HUES6 (cell line): ENCODE results near the gene BCL7B.
"Not testable (repeated sequence)": the region's sequence is repeated elsewhere in the genome, so short reads cannot be mapped to it uniquely, and the experiment has no call there.

Experiments used
- H3K27ac ChIP-seq: 2 replicates; pipeline ENCODE4 v1.7.0; 2013; ENCODE audit warnings: low read depth, mild to moderate bottlenecking, low read length, inconsistent platforms
- H3K27me3 ChIP-seq: 2 replicates; pipeline ENCODE4 v1.6.1; 2013; ENCODE audit warnings: low read length; ENCODE audit not compliant: control insufficient read depth, insufficient read depth
- H3K36me3 ChIP-seq: 2 replicates; pipeline ENCODE4 v1.6.1; 2013; ENCODE audit warnings: low read length; ENCODE audit not compliant: control insufficient read depth, insufficient read depth
- H3K4me1 ChIP-seq: 2 replicates; pipeline ENCODE4 v1.6.1; 2013; ENCODE audit warnings: low read length; ENCODE audit not compliant: control insufficient read depth, insufficient read depth
- H3K4me3 ChIP-seq: 2 replicates; pipeline ENCODE4 v1.5.1; 2013; ENCODE audit warnings: low read depth, low read length
- H3K9ac ChIP-seq: one replicate; pipeline ENCODE4 v1.6.1; 2013; ENCODE audit warnings: mild to moderate bottlenecking, low read length
- H3K9me3 ChIP-seq: 2 replicates; pipeline ENCODE4 v1.6.1; 2013; ENCODE audit warnings: low read depth, low read length; ENCODE audit not compliant: control insufficient read depth, insufficient read depth

Gene BCL7B

DNA sequence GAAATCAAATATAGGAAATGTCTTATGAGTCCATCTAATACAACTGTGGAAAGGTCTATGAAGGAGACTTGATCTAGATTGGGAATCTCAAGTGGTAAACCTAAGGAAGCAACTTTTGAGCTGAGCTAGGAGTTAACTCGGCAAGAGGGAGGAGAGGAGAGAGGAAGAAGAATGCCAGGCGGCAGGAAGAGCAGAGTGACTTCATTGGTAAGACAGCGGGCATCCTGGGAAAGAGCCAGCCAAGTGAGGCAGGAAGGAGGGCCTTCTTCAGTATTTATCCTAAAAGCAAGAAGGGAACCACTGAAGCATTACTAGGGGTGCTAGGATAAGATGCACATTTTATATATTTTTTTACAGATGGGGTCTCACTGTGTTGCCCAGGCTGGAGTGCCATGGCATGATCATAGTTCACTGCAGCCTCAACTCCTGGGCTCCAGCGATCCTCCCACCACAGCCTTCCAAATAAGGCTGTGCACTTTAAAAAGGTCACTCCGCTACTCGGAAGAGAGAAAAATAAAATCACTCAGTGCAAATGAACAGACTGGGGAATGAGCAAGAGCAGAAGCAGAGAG is 2.0 kb downstream of the BCL7B start:
- no peak overlapping the region for H3K27ac ChIP-seq
- H3K9me3 ChIP-seq = no peaks in the 10 kb centered on the region
- H3K36me3 ChIP-seq = peaks cover 15% of the 10 kb centered on the region

DNA sequence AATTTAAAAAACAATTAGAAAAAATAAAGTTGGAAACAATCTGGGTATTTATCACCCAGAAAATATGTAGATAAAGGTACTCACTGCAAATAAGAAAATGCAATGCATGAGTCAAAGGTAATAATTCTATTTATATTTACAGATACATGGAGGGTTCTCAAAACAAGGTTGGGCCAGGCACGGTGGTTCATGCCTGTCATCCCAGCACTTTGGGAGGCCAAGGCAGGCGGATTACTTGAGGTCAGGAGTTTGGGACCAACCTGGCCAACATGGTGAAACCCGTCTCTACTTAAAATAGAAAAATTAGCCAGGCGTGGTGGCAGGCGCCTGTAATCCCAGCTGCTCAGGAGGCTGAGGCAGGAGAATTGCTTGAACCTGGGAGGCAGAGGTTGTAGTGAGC is 7.4 kb downstream of the BCL7B start:
- not testable (repeated sequence) for H3K4me3 ChIP-seq, H3K27ac ChIP-seq, H3K4me1 ChIP-seq, H3K9ac ChIP-seq, H3K9me3 ChIP-seq, H3K27me3 ChIP-seq
- peaks cover 27% of the 10 kb centered on the region for H3K36me3 ChIP-seq

More for the DNA sequence above, 2.0 kb downstream of the BCL7B start:
- Histone ChIP-seq H3K9ac (no peak overlapping the region), H3K4me3 (no peak overlapping the region), H3K4me1 (no peaks in the 10 kb centered on the region), H3K27me3 (peaks cover 9% of the 10 kb centered on the region)

DNA sequence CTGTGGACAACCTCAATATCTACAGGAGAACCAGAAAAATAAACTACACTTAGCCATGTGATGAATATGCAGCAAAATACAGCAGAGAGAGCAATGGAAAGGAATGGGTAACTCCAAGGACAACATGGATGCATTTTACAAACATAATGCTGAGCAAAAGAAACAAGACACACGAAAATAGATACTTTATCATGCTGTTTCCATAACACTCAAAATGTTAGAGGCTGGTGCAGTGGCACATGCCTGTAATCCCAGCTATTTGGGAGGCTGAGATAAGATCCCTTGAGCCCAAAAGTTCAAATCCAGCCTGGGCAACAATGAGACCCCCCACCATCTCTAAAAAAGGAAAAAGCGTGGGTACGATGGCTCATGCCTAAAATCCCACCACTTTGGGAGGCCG is 8.3 kb downstream of the BCL7B start:
- H3K27ac ChIP-seq = no peak overlapping the region
- peaks cover 27% of the 10 kb centered on the region for H3K36me3 ChIP-seq
- H3K27me3 ChIP-seq = no peaks in the 10 kb centered on the region

DNA sequence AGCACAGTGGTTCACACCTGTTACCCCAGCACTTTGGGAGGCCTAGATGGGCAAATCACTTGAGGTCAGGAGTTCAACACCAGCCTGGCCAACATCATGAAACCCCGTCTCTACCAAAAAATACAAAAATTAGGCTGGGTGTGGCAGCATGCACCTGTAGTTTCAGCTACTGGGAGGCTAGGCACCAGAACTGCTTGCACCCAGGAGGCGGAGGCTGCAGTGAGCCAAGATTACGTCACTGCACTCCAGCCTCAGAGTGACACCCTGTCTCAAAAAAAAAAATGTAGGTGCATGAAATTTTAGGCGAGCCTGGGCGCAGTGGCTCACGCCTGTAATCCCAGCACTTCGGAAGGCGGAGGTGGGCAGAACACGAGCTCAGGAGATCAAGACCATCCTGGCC is 9.6 kb downstream of the BCL7B start:
- Histone ChIP-seq H3K36me3 (peaks cover 30% of the 10 kb centered on the region), H3K27me3 (no peaks in the 10 kb centered on the region), H3K9ac (no peak overlapping the region), H3K4me3 (no peak overlapping the region), H3K4me1 (no peaks in the 10 kb centered on the region), H3K27ac (no peak overlapping the region), H3K9me3 (no peaks in the 10 kb centered on the region)

More for the DNA sequence above, 8.3 kb downstream of the BCL7B start:
- H3K9ac ChIP-seq = no peak overlapping the region
- H3K9me3 ChIP-seq = no peaks in the 10 kb centered on the region
- no peak overlapping the region for H3K4me3 ChIP-seq
- no peaks in the 10 kb centered on the region for H3K4me1 ChIP-seq

DNA sequence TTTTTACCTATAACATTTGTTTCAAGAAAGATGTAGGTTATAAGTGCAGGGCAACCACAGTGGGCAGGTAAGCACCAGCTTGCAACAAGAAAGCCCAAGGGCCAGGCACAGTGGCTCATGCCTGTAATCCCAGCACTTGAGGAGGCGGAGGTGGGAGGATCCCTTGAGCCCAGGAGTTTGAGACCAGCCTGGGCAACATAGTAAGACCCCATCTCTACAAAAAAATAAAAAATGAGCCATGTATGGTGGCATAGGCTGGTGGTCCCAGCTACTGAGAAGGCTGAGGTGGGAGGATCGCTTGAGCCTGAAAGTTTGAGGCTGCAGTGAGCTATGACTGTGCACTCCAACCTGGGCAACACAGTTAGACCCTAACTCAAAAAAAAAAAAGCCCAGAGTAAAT is 12.8 kb downstream of the BCL7B start:
- Histone ChIP-seq H3K27me3 (no peaks in the 10 kb centered on the region), H3K36me3 (peaks cover 37% of the 10 kb centered on the region), H3K4me1 (no peaks in the 10 kb centered on the region), H3K9me3 (no peaks in the 10 kb centered on the region), H3K4me3 (no peak overlapping the region), H3K27ac (no peak overlapping the region), H3K9ac (no peak overlapping the region)

DNA sequence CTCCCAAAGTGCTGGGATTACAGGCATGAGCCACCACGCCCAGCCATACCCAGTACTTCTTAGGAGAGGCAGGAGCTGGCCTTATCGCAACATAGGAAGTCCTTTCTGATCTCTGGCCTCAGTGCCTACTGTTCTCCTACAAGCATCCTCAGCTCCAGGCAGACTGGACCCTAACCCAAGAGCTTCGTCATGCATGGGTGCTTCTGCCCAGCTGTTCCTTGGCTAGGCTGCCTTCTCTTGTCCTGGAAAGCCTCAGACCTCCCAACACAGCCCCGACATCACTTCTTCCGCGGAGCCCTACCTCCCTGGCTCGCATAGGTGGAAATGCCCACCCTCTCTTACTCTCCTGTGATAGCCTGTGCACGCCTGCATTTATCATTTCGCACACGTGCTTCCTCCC is 15.8 kb downstream of the BCL7B start:
- H3K4me1 ChIP-seq = no peaks in the 10 kb centered on the region
- no peak overlapping the region for H3K4me3 ChIP-seq
- H3K9me3 ChIP-seq = no peaks in the 10 kb centered on the region
- no peak overlapping the region for H3K27ac ChIP-seq
- H3K36me3 ChIP-seq = peaks cover 52% of the 10 kb centered on the region
- no peaks in the 10 kb centered on the region for H3K27me3 ChIP-seq
- no peak overlapping the region for H3K9ac ChIP-seq

DNA sequence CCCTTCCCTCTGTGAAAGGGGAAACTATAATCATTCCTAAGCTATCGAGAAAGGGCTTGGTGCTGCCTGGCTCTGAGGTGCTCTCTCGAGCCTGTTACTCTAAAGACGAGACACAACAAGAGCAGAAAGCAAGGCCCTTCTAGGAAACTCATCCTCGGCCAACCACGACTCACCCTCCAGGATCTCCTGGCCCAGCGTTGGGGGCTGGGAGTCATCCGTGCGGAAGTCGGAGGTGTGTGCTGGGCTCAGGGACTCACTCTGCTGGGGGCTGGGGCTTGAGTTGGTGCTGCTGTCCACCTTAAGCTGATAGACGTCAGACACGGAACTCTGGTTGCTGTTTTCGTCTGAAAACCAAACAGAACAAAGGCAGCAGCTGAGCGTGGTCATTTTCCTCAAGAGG is 17.8 kb downstream of the BCL7B start:
- H3K27me3 ChIP-seq = no peaks in the 10 kb centered on the region
- H3K27ac ChIP-seq = no peak overlapping the region
- H3K36me3 ChIP-seq = peaks cover 63% of the 10 kb centered on the region
- no peak overlapping the region for H3K9ac ChIP-seq
- no peaks in the 10 kb centered on the region for H3K9me3 ChIP-seq
- no peak overlapping the region for H3K4me3 ChIP-seq
- no peaks in the 10 kb centered on the region for H3K4me1 ChIP-seq

DNA sequence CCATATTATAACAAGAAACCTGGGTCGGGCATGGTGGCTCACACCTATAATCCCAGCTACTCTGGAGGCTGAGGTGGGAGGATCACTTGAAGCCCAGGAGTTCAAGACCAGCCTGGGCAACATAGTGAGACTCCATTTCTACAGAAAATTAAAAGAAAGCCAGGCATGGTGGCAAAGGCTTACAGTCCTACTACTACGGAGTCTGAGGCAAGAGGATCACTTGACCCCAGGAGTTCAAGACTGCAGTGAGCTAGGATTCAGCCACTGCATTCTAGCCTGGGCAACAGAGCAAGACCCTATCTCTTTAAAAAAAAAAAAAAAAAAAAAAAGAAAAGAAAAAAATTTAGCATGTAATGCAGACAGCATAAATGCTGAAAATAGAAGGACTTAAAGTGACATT is 19.0 kb downstream of the BCL7B start:
- peaks cover 63% of the 10 kb centered on the region for H3K36me3 ChIP-seq
- not testable (repeated sequence) for H3K4me1 ChIP-seq, H3K4me3 ChIP-seq, H3K9me3 ChIP-seq, H3K27ac ChIP-seq, H3K9ac ChIP-seq, H3K27me3 ChIP-seq

DNA sequence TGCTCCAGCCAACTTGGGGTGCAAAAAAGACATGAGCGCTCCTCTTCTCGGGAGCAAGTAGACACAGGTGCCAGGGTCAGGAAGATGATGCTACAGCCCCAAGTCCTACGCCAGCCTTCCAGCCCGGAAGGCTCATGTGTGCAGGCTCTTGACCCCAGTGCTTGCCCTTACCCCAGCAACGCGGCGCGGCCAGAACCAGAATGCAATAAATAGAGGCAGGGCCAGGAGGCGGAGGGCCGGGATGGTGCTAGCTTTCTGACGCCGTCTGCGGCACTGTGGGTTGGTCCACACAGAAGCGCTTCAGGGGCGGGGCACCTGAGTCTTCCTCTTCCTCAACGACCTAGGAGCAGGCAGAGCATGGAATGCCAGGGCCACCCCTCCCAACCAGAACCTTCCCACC is 20.4 kb downstream of the BCL7B start:
- no peak overlapping the region for H3K27ac ChIP-seq
- no peaks in the 10 kb centered on the region for H3K4me1 ChIP-seq
- no peaks in the 10 kb centered on the region for H3K9me3 ChIP-seq
- no peak overlapping the region for H3K9ac ChIP-seq
- H3K27me3 ChIP-seq = no peaks in the 10 kb centered on the region
- no peak overlapping the region for H3K4me3 ChIP-seq
- peaks cover 50% of the 10 kb centered on the region for H3K36me3 ChIP-seq

DNA sequence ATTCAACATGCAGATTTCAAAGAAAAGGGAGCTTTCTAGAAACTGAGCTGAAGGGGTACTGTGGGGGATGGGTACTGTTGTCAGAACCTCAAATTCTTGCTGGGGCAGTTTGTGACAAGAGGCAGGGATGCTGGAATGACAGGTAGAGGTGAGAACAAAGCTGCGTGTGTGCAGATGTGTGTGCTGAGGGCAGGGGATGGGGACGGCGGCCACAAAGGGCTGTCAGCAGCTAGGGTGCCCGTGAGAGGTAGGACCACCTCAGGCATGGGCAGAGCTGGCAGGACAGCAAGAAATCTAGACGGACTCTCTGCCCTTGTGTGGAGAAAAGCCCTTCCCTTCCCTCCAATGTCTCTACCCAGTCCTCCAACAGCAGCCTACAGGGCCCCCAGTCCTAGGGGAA is 21.0 kb downstream of the BCL7B start:
- no peak overlapping the region for H3K9ac ChIP-seq
- no peaks in the 10 kb centered on the region for H3K4me1 ChIP-seq
- peaks cover 45% of the 10 kb centered on the region for H3K36me3 ChIP-seq
- H3K4me3 ChIP-seq = no peak overlapping the region
- no peak overlapping the region for H3K27ac ChIP-seq
- no peaks in the 10 kb centered on the region for H3K27me3 ChIP-seq
- no peaks in the 10 kb centered on the region for H3K9me3 ChIP-seq

DNA sequence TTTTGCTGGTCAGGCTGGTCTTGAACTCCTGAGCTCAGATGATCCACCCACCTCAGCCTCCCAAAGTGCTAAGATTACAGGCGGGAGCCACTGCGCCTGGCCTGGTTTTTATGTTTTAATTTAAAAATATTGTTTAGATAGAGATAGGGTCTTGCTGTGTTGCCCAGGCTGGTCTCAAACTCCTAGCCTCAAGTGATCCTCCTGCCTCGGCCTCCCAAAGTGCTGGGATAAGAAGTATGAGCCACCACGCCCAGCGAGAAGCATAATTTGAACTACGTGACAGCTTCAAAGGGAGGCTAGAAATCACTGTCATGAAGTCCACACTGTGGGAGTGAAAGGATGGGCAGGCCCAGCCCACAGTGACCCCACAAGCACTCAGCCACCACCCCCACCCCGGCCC is 21.6 kb downstream of the BCL7B start:
- not testable (repeated sequence) for H3K27me3 ChIP-seq, H3K9ac ChIP-seq, H3K4me3 ChIP-seq, H3K9me3 ChIP-seq, H3K4me1 ChIP-seq, H3K27ac ChIP-seq
- H3K36me3 ChIP-seq = peaks cover 45% of the 10 kb centered on the region

DNA sequence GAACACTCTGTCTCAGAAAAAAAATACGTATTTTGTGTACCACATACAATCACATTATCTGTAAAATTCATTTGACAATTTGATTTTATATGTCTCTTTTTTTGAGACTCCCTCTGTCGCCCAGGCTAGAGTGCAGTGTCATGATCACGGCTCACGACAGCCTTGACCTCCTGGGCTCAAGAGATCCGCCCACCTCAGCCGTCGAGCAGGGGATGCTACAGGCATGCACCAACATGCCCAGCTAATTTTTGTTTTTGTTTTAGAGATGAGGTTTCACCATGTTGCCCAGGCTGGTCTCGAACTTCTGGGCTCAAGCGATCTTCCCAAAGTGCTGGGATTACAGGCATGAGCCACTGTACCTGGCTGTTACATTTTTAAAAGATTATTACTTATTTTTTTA is 23.7 kb downstream of the BCL7B start:
- no peaks in the 10 kb centered on the region for H3K27me3 ChIP-seq
- peaks cover 30% of the 10 kb centered on the region for H3K36me3 ChIP-seq
- H3K4me1 ChIP-seq = no peaks in the 10 kb centered on the region
- H3K9ac ChIP-seq = no peak overlapping the region
- H3K4me3 ChIP-seq = no peak overlapping the region
- H3K9me3 ChIP-seq = no peaks in the 10 kb centered on the region
- peak overlapping the region; percentile 46; the same call in 1 of the 2 replicates for H3K27ac ChIP-seq
